CMK (cell line): ENCODE measurements around the gene RAD51B.

ENCODE experiments used
- DNase-seq: peaks from one replicate; pipeline ENCODE4 v3.0.0-alpha.2; 2010; ENCODE audit warnings: low read depth

RAD51B gene

GRCh38 chr14:68727315-68728047 is 907.9 kb downstream of the RAD51B start:
- DNase-seq: no peak

- DNase-seq: no peak
Observed at GRCh38 chr14:68728342-68729106, 908.9 kb downstream of the RAD51B start.

- DNase-seq: peak; percentile 24
Observed at GRCh38 chr14:68729556-68729955, 910.0 kb downstream of the RAD51B start.

GRCh38 chr14:68730348-68730747 is 910.8 kb downstream of the RAD51B start:
- no peak for DNase-seq

GRCh38 chr14:68730811-68731425 is 911.3 kb downstream of the RAD51B start:
- DNase-seq: no peak

GRCh38 chr14:68733086-68733914 is 913.7 kb downstream of the RAD51B start:
- no peak for DNase-seq

GRCh38 chr14:68734231-68734732 is 914.7 kb downstream of the RAD51B start:
- no peak for DNase-seq

- no peak for DNase-seq
Observed at GRCh38 chr14:68735856-68736255, 916.3 kb downstream of the RAD51B start.

- no peak for DNase-seq
Observed at GRCh38 chr14:68736471-68736871, 916.9 kb downstream of the RAD51B start.

- no peak for DNase-seq
Observed at GRCh38 chr14:68737086-68737485, 917.5 kb downstream of the RAD51B start.

GRCh38 chr14:68738559-68738958 is 919.0 kb downstream of the RAD51B start:
- no peak for DNase-seq

GRCh38 chr14:68739701-68740100 is 920.1 kb downstream of the RAD51B start:
- no peak for DNase-seq

GRCh38 chr14:68740788-68741476 is 921.4 kb downstream of the RAD51B start:
- no peak for DNase-seq

- DNase-seq: no peak
Observed at GRCh38 chr14:68741477-68741791, 921.9 kb downstream of the RAD51B start.

- DNase-seq: peak; percentile 35
Observed at GRCh38 chr14:68741839-68742470, 922.4 kb downstream of the RAD51B start.

GRCh38 chr14:68744613-68745012 is 925.0 kb downstream of the RAD51B start:
- no peak for DNase-seq

- no peak for DNase-seq
Observed at GRCh38 chr14:68747393-68747792, 927.8 kb downstream of the RAD51B start.

GRCh38 chr14:68748260-68748659 is 928.7 kb downstream of the RAD51B start:
- DNase-seq: no peak

GRCh38 chr14:68748691-68749090 is 929.1 kb downstream of the RAD51B start:
- no peak for DNase-seq

- no peak for DNase-seq
Observed at GRCh38 chr14:68749487-68750475, 930.2 kb downstream of the RAD51B start.
